KMS-11 (cell line): ENCODE data around the gene MVB12B.

Experiments
- H2AFZ ChIP-seq: fragments of 200-600 bp; sonication (generic); 2 replicates; pipeline ENCODE4 v1.6.1; 2016; ENCODE audit warnings: antibody characterized with exemption, mixed run types, low read depth
- H3K27ac ChIP-seq: fragments of 200-600 bp; sonication (generic); 2 replicates; pipeline ENCODE4 v1.6.1; 2016; ENCODE audit warnings: mild to moderate bottlenecking, mixed run types
- H3K27me3 ChIP-seq: fragments of 200-600 bp; sonication (generic); 2 replicates; pipeline ENCODE4 v1.6.1; 2017; ENCODE audit warnings: mild to moderate bottlenecking, low read depth, mixed run types, moderate library complexity; ENCODE audit not compliant: insufficient read depth
- H3K36me3 ChIP-seq: fragments of 200-600 bp; sonication (generic); 2 replicates; pipeline ENCODE4 v1.6.1; 2017; ENCODE audit warnings: mild to moderate bottlenecking, mixed run types; ENCODE audit not compliant: insufficient read depth
- H3K4me1 ChIP-seq: fragments of 200-600 bp; sonication (generic); 2 replicates; pipeline ENCODE4 v1.6.1; 2016; ENCODE audit warnings: mild to moderate bottlenecking, low read depth, mixed run types; ENCODE audit not compliant: poor library complexity, severe bottlenecking
- H3K4me2 ChIP-seq: fragments of 200-600 bp; sonication (generic); 2 replicates; pipeline ENCODE4 v1.7.0; 2016; ENCODE audit warnings: mild to moderate bottlenecking, mixed run types
- H3K4me3 ChIP-seq: fragments of 200-600 bp; sonication (generic); IDR thresholded peaks from 2 replicates; pipeline ENCODE4 v1.6.1; 2017; ENCODE audit warnings: low read depth, low read length, mixed read lengths; ENCODE audit not compliant: insufficient read depth
- H3K79me2 ChIP-seq: fragments of 200-600 bp; sonication (generic); 2 replicates; pipeline ENCODE4 v1.6.1; 2016; ENCODE audit warnings: low read depth, mixed run types; ENCODE audit not compliant: insufficient read depth
- H3K9ac ChIP-seq: fragments of 200-600 bp; sonication (generic); 2 replicates; pipeline ENCODE4 v1.6.1; 2016; ENCODE audit warnings: mild to moderate bottlenecking, mixed run types
- H4K20me1 ChIP-seq: fragments of 200-600 bp; sonication (generic); 2 replicates; pipeline ENCODE4 v1.6.1; 2016; ENCODE audit warnings: mild to moderate bottlenecking, mixed run types; ENCODE audit not compliant: insufficient read depth
- CTCF ChIP-seq: fragments of 200-600 bp; sonication (generic); conservative IDR thresholded peaks from 2 replicates; pipeline ENCODE4 v1.6.1; 2017; ENCODE audit warnings: low read depth, mild to moderate bottlenecking, antibody characterized with exemption, low read length, moderate library complexity, mixed read lengths

MVB12B gene

GRCh38 chr9:126519660-126520420, 193.2 kb downstream of the MVB12B start:
- no peak overlapping the region for H2AFZ ChIP-seq
- H4K20me1 ChIP-seq = no peaks in the 10 kb centered on the region
- no peak overlapping the region for H3K27ac ChIP-seq
- H3K79me2 ChIP-seq = no peaks in the 10 kb centered on the region
- H3K9ac ChIP-seq = no peak overlapping the region
- no peak for TF ChIP-seq CTCF
- peak overlapping the region; percentile 19; the same call in 1 of the 2 replicates for H3K4me2 ChIP-seq
- no peak overlapping the region for H3K4me3 ChIP-seq
- peaks cover 52% of the 10 kb centered on the region for H3K4me1 ChIP-seq
- H3K36me3 ChIP-seq = no peaks in the 10 kb centered on the region
- H3K27me3 ChIP-seq = no peaks in the 10 kb centered on the region

GRCh38 chr9:126520453-126520852, 193.8 kb downstream of the MVB12B start:
- H2AFZ ChIP-seq = no peak overlapping the region
- H3K4me1 ChIP-seq = peaks cover 46% of the 10 kb centered on the region
- H3K36me3 ChIP-seq = no peaks in the 10 kb centered on the region
- no peak overlapping the region for H3K27ac ChIP-seq
- no peak overlapping the region for H3K4me2 ChIP-seq
- no peaks in the 10 kb centered on the region for H3K27me3 ChIP-seq
- no peaks in the 10 kb centered on the region for H4K20me1 ChIP-seq
- H3K79me2 ChIP-seq = no peaks in the 10 kb centered on the region
- no peak overlapping the region for H3K9ac ChIP-seq
- TF ChIP-seq CTCF = no peak
- H3K4me3 ChIP-seq = no peak overlapping the region

- Histone ChIP-seq H3K4me1 (peaks cover 40% of the 10 kb centered on the region), H3K4me2 (no peak overlapping the region), H3K36me3 (no peaks in the 10 kb centered on the region), H3K4me3 (no peak overlapping the region), H3K27me3 (no peaks in the 10 kb centered on the region), H3K79me2 (no peaks in the 10 kb centered on the region), H3K27ac (no peak overlapping the region), H3K9ac (no peak overlapping the region), H2AFZ (no peak overlapping the region), H4K20me1 (no peaks in the 10 kb centered on the region)
- TF ChIP-seq CTCF = no peak
Measured at GRCh38 chr9:126521089-126521488, 194.5 kb downstream of the MVB12B start.

GRCh38 chr9:126521551-126521950, 194.9 kb downstream of the MVB12B start:
- Histone ChIP-seq H3K27ac (no peak overlapping the region), H4K20me1 (no peaks in the 10 kb centered on the region), H3K36me3 (no peaks in the 10 kb centered on the region), H3K4me2 (no peak overlapping the region), H3K4me1 (peaks cover 36% of the 10 kb centered on the region), H2AFZ (no peak overlapping the region), H3K79me2 (no peaks in the 10 kb centered on the region), H3K4me3 (no peak overlapping the region), H3K27me3 (no peaks in the 10 kb centered on the region), H3K9ac (no peak overlapping the region)
- TF ChIP-seq CTCF = no peak
